HepG2 (cell line): Measurements from ENCODE around the gene LRRN4. TPM values are rescaled to one million over a fixed set of nuclear protein-coding genes. Genes with fewer than 3 reads are reported as not detected.

Experiments
- ATAC-seq: fragments of 200-7000 bp; cut with Tn5 transposase; 3 replicates; pipeline ENCODE4 v1.9.1; 2020; ENCODE audit warnings: mild to moderate bottlenecking, moderate library complexity
- Bru-seq: library from RNA; stranded (reverse); fragments of 400-500 nt; gene quantifications from one replicate; lab custom pipeline; 2021; lab: Mats Ljungman, UMichigan
- BruChase-seq, 2 experiments: library from RNA; stranded (reverse); fragments of 400-500 nt; gene quantifications; one replicate each; lab custom pipeline; 2021; lab: Mats Ljungman, UMichigan
- BruUV-seq: library from RNA; stranded (reverse); fragments of 400-500 nt; replicated peaks from 2 replicates; lab custom pipeline; 2021; lab: Mats Ljungman, UMichigan
- CTCF ChIA-PET: fragments of 300-600 bp; formaldehyde crosslinking; extraction: SDS; loops from one replicate; lab custom pipeline; 2021; ENCODE audit warnings: low total read pairs, inconsistent platforms, low intra/inter-chr PET ratio; lab: Yijun Ruan, JAX
- POLR2A ChIA-PET: fragments of 350-600 bp; sonication (Branson Sonifier 250); formaldehyde crosslinking; loops from one replicate; lab custom pipeline; 2020; ENCODE audit warnings: antibody characterized with exemption, inconsistent platforms; lab: Yijun Ruan, JAX
- DNase-seq: peaks from one replicate; pipeline ENCODE4 v3.0.0-alpha.2; 2015; ENCODE audit warnings: low spot score
- FAIRE-seq: peaks from 3 replicates; lab custom pipeline; 2011; peaks lifted over from hg19 to GRCh38; lab: Jason Lieb, UNC
- H2AFZ ChIP-seq: one replicate; pipeline ENCODE4 v1.6.1; 2011; ENCODE audit warnings: low read length, inconsistent platforms
- H3K27ac ChIP-seq: fragments of 300-600 bp; 3 replicates; pipeline ENCODE4 v1.8.0; 2011; ENCODE audit warnings: mixed run types, mild to moderate bottlenecking, mixed read lengths, low read length, inconsistent platforms; ENCODE audit not compliant: insufficient read depth; ENCODE audit errors: extremely low read length
- H3K27me3 ChIP-seq, 2 experiments: fragments of 200-600 bp in 1 of 2; 2 replicates in 1 of 2; 3 replicates in 1 of 2; pipeline versions ENCODE4 v1.6.0 to v1.8.0; 2011; ENCODE audit warnings: low read length in 2 of 2, mild to moderate bottlenecking in 2 of 2, moderate library complexity in 2 of 2, inconsistent platforms in 1 of 2; ENCODE audit not compliant: insufficient read depth in 2 of 2, control insufficient read depth in 1 of 2
- H3K36me3 ChIP-seq, 2 experiments: fragments of 200-600 bp in 1 of 2; replicated peaks in 1 of 2; 2 replicates in 1 of 2; 3 replicates in 1 of 2; pipeline versions ENCODE4 v1.5.1 to v1.8.0; 2011; ENCODE audit warnings: low read length in 2 of 2, inconsistent platforms in 1 of 2; ENCODE audit not compliant: insufficient read depth in 2 of 2, control insufficient read depth in 1 of 2
- H3K4me1 ChIP-seq: 2 replicates; pipeline ENCODE4 v1.5.1; 2012; ENCODE audit warnings: low read length, inconsistent platforms; ENCODE audit not compliant: insufficient read depth
- H3K4me2 ChIP-seq: 2 replicates; pipeline ENCODE4 v1.6.0; 2011; ENCODE audit warnings: low read depth, low read length, inconsistent platforms
- H3K4me3 ChIP-seq, 3 experiments: fragments of 200-600 bp in 1 of 3; sonication (generic), shearing (Covaris generic) in 1 of 3; replicated peaks in 1 of 3; 2 replicates each; pipeline ENCODE4 v1.5.1; 2011 to 2016; ENCODE audit warnings: low read length in 3 of 3, inconsistent platforms in 2 of 3, low read depth in 2 of 3, mild to moderate bottlenecking in 2 of 3, control low read depth in 1 of 3, mixed read lengths in 1 of 3; ENCODE audit not compliant: insufficient read depth in 1 of 3
- H3K79me2 ChIP-seq: one replicate; pipeline ENCODE4 v1.6.1; 2011; ENCODE audit warnings: low read length, inconsistent platforms; ENCODE audit not compliant: insufficient read depth
- H3K9ac ChIP-seq: 2 replicates; pipeline ENCODE4 v1.6.0; 2011; ENCODE audit warnings: mild to moderate bottlenecking, low read depth, low read length, inconsistent platforms; ENCODE audit not compliant: insufficient read depth
- H3K9me3 ChIP-seq: 2 replicates; pipeline ENCODE4 v1.5.1; 2012; ENCODE audit warnings: mild to moderate bottlenecking, low read length
- H4K20me1 ChIP-seq: 2 replicates; pipeline ENCODE4 v1.6.0; 2011; ENCODE audit warnings: inconsistent platforms, mild to moderate bottlenecking, low read length, moderate library complexity; ENCODE audit not compliant: insufficient read depth
- EEA1 ChIP-seq: sonication (generic); formaldehyde crosslinking; IDR thresholded peaks from 2 replicates; pipeline ENCODE4 v1.5.1; 2020; ENCODE audit warnings: mild to moderate bottlenecking, missing genetic modification reagents, borderline replicate concordance
- IKZF5 ChIP-seq: IDR thresholded peaks from 2 replicates; pipeline ENCODE4 v1.6.1; 2018; ENCODE audit warnings: missing genetic modification reagents, mild to moderate bottlenecking, missing compliant biosample characterization
- JUND ChIP-seq: sonication (generic); formaldehyde crosslinking; IDR thresholded peaks from 2 replicates; pipeline ENCODE4 v1.8.0; 2022; ENCODE audit warnings: mild to moderate bottlenecking, missing genetic modification reagents
- KLF15 ChIP-seq: sonication (generic); formaldehyde crosslinking; IDR thresholded peaks from 2 replicates; pipeline ENCODE4 v1.8.1; 2023; ENCODE audit warnings: borderline replicate concordance, mild to moderate bottlenecking, inconsistent platforms, missing genetic modification reagents, mixed read lengths
- KLF9 ChIP-seq: IDR thresholded peaks from 2 replicates; pipeline ENCODE4 v1.6.1; 2016; ENCODE audit warnings: low read depth
- NCOA1 ChIP-seq: sonication (generic); formaldehyde crosslinking; IDR thresholded peaks from 2 replicates; pipeline ENCODE4 v1.9.0; 2021; ENCODE audit warnings: missing genetic modification reagents
- PBX3 ChIP-seq: sonication (generic); formaldehyde crosslinking; IDR thresholded peaks from 2 replicates; pipeline ENCODE4 v1.8.1; 2023; ENCODE audit warnings: missing genetic modification reagents, inconsistent platforms, borderline replicate concordance
- SMARCE1 ChIP-seq: fragments of 450-650 bp; IDR thresholded peaks from 2 replicates; pipeline ENCODE4 v1.6.1; 2017; ENCODE audit warnings: borderline replicate concordance
- THRA ChIP-seq: sonication (generic); formaldehyde crosslinking; IDR thresholded peaks from 2 replicates; pipeline ENCODE4 v1.4.0; 2020; ENCODE audit warnings: missing genetic modification reagents, borderline replicate concordance
- ZKSCAN5 ChIP-seq: sonication (generic); formaldehyde crosslinking; IDR thresholded peaks from 2 replicates; pipeline ENCODE4 v1.5.1; 2020; ENCODE audit warnings: mild to moderate bottlenecking, missing genetic modification reagents
- ZNF44 ChIP-seq: sonication (generic); formaldehyde crosslinking; IDR thresholded peaks from 2 replicates; pipeline ENCODE4 v1.5.1; 2020; ENCODE audit warnings: mild to moderate bottlenecking, missing genetic modification reagents
- ZNF572 ChIP-seq: sonication (generic); formaldehyde crosslinking; IDR thresholded peaks from 2 replicates; pipeline ENCODE4 v1.5.1; 2020; ENCODE audit warnings: mild to moderate bottlenecking, missing genetic modification reagents
- ZNF644 ChIP-seq: IDR thresholded peaks from 2 replicates; pipeline ENCODE4 v1.6.1; 2016; ENCODE audit warnings: low read depth
- WGBS: methylation state at CpG from one replicate; pipeline ENCODE4 v1.1.6; 2017; ENCODE audit warnings: low lambda C conversion rate; 5-methylcytosine and 5-hydroxymethylcytosine counted together
- in situ Hi-C: cut with HindIII; loops from 2 replicates; pipeline ENCODE4 v1.10.0; 2017; ENCODE audit warnings: low pct_unique_long_range_greater_than_20kb; ENCODE audit not compliant: extremely low pct_ligation_motif_present
- intact Hi-C: fragments of 100-400 bp; cut with micrococcal nuclease; formaldehyde crosslinking; loops from one replicate; pipeline ENCODE4 v1.10.0; 2022; ENCODE audit not compliant: unreplicated experiment
- long read RNA-seq, 2 experiments: library from RNA in 1 of 2; library from polyadenylated mRNA in 1 of 2; stranded (forward) in 1 of 2; unstranded in 1 of 2; transcript quantifications; one replicate each; pipeline ENCODE4 v2.0.0, GENCODE V29; 2019 to 2022
- polyA minus RNA-seq, 3 experiments: library from RNA; depleted of rRNA, polyadenylated mRNA; stranded (reverse); fragments of >200 nt; gene quantifications; 2 replicates each; pipeline ENCODE4 v1.2.3, GENCODE V29; 2011; ENCODE audit warnings: low replicate concordance in 1 of 3
- polyA plus RNA-seq, 8 experiments: library from polyadenylated mRNA; depleted of rRNA in 3 of 8; stranded (reverse) in 7 of 8; unstranded in 1 of 8; fragments of >200 nt; fragmentation: Illumina TruSeq in 4 of 8; extraction: Trizol in 4 of 8; gene quantifications; 2 replicates each; pipeline versions ENCODE4 v1.2.1 to v1.2.3, GENCODE V29; 2011 to 2016; ENCODE audit warnings: low read depth in 4 of 8, missing spikeins in 1 of 8, mixed read lengths in 1 of 8; ENCODE audit not compliant: insufficient read depth in 1 of 8
- total RNA-seq, 5 experiments: library from RNA; depleted of rRNA; stranded (reverse); fragments of >200 nt; fragmentation: Illumina TruSeq; extraction: Trizol; gene quantifications; 2 replicates each; pipeline ENCODE4 v1.2.3, GENCODE V29; 2016; ENCODE audit warnings: low read depth in 1 of 5

Gene LRRN4
- total RNA-seq (2016; rRNA removed; fragmentation: Illumina TruSeq; extraction: Trizol) (0.20 and 0.25 TPM in 2 replicates), polyA plus RNA-seq (2011; rRNA removed) (0.10 and 0.15 TPM in 2 replicates), polyA minus RNA-seq (2011; rRNA and poly(A)+ RNA removed; ENCODE audit: low replicate concordance) (0.44 TPM in 1 of 2 replicates, not detected in the other), Bru-seq, nascent RNA (percentile 30 among the genes with signal in this experiment), BruChase-seq, experiment 1, labeled RNA remaining after a 6-hour chase (percentile 24 among the genes with signal in this experiment), BruChase-seq, experiment 2, labeled RNA remaining after a 2-hour chase (percentile 17 among the genes with signal in this experiment)
- total RNA-seq (2016; cell fraction: cytosol; rRNA removed; fragmentation: Illumina TruSeq; extraction: Trizol; ENCODE audit: low read depth) = not detected in 2 replicates
- total RNA-seq (2016; cell fraction: insoluble cytoplasmic fraction; rRNA removed; fragmentation: Illumina TruSeq; extraction: Trizol) = 0.13 TPM in 1 of 2 replicates, not detected in the other
- 0.17 TPM in 1 of 2 replicates, not detected in the other for total RNA-seq (2016; cell fraction: membrane; rRNA removed; fragmentation: Illumina TruSeq; extraction: Trizol)
- 0.22 TPM in 1 of 2 replicates, not detected in the other for total RNA-seq (2016; cell fraction: nucleus; rRNA removed; fragmentation: Illumina TruSeq; extraction: Trizol)
- polyA plus RNA-seq (2011; cell fraction: cytosol; rRNA removed) = 0.04 and 0.15 TPM in 2 replicates
- 0.19 TPM in 2 replicates for polyA plus RNA-seq (2011; cell fraction: nucleus; rRNA removed)
- 0.07 and 0.11 TPM in 2 replicates for polyA plus RNA-seq (2012)
- 0.03 and 0.06 TPM in 2 replicates for polyA plus RNA-seq (2016; cell fraction: cytosol; fragmentation: Illumina TruSeq; extraction: Trizol; ENCODE audit: low read depth)
- 0.20 and 0.35 TPM in 2 replicates for polyA plus RNA-seq (2016; cell fraction: insoluble cytoplasmic fraction; fragmentation: Illumina TruSeq; extraction: Trizol; ENCODE audit: low read depth)
- 0.07 TPM in 1 of 2 replicates, not detected in the other for polyA plus RNA-seq (2016; cell fraction: membrane; fragmentation: Illumina TruSeq; extraction: Trizol; ENCODE audit: low read depth)
- 0.28 and 0.33 TPM in 2 replicates for polyA plus RNA-seq (2016; cell fraction: nucleus; fragmentation: Illumina TruSeq; extraction: Trizol; ENCODE audit: insufficient read depth, low read depth)
- 0.18 TPM in 1 of 2 replicates, not detected in the other for polyA minus RNA-seq (2011; cell fraction: cytosol; rRNA and poly(A)+ RNA removed)
- polyA minus RNA-seq (2011; cell fraction: nucleus; rRNA and poly(A)+ RNA removed) = 0.12 and 0.13 TPM in 2 replicates
- long read RNA-seq, experiment 1, partial matches to known transcripts = 1 of 1 reads
- long read RNA-seq, experiment 1, other reads (novel, unspliced or antisense) = 0 of 1 reads
- long read RNA-seq, experiment 2, partial matches to known transcripts = 2 of 2 reads
- long read RNA-seq, experiment 2, other reads (novel, unspliced or antisense) = 0 of 2 reads

GRCh38 chr20:6053776-6054688 is at the start of gene LRRN4:
LRRN4 (minus strand) TSS chr20:6054060; CDS start chr20:6052799, 1,261 bp downstream.
- ChIA-PET CTCF (no interaction called here), POLR2A (interaction anchor here (1.4 to 2.4 kb wide), 2 partner anchors 10 to 46 kb away, joined by 3 to 13 read pairs; no protein-coding TSS in a partner anchor)
- peak; percentile 58 for ATAC-seq
- peak within 1 kb of the TSS; percentile 67 for H2AFZ ChIP-seq
- H3K4me2 ChIP-seq = peak within 1 kb of the TSS; percentile 94
- BruUV-seq = no TSS peak
- peak within 1 kb of the TSS; percentile 42 to 65 (median 59) for H3K4me3 ChIP-seq
- no peaks in the 10 kb centered on the region for H3K79me2 ChIP-seq
- 5% methylated on average over 13 of the region's 13 CpGs for WGBS
- peak; percentile 34 for DNase-seq
- in situ Hi-C loops (no loop called here), intact Hi-C loops (loop anchor here (1.0 kb wide), 1 partner anchor 20 kb away; no protein-coding TSS in a partner anchor)
- H3K9ac ChIP-seq = no peak within 1 kb of the TSS
- H3K27ac ChIP-seq = no peak within 1 kb of the TSS
- H3K4me1 ChIP-seq = peaks cover 49% of the 10 kb centered on the region
- H3K9me3 ChIP-seq = no peaks in the 10 kb centered on the region
- no peak for FAIRE-seq
- H3K27me3 ChIP-seq = peaks cover 1 to 8% of the 10 kb centered on the region in 2 experiments; a peak in 1 of 5 replicates
- no peaks in the 10 kb centered on the region for H4K20me1 ChIP-seq
- H3K36me3 ChIP-seq = no peaks in the 10 kb centered on the region
- TF ChIP-seq ZNF572 (0 out of 2 replicates have a peak, but pooled peaks have one; percentile 30), SMARCE1 (no peak), JUND (CRISPR knock-in tag) (0 out of 2 replicates have a peak, but pooled peaks have one; percentile 19), ZNF44 (CRISPR knock-in tag) (0 out of 2 replicates have a peak, but pooled peaks have one; percentile 68), IKZF5 (CRISPR knock-in tag) (0 out of 2 replicates have a peak, but pooled peaks have one; percentile 7), KLF15 (CRISPR knock-in tag) (no peak), PBX3 (CRISPR knock-in tag) (no peak), NCOA1 (CRISPR knock-in tag) (no peak), ZNF644 (CRISPR knock-in tag) (0 out of 2 replicates have a peak, but pooled peaks have one; percentile 11), THRA (CRISPR knock-in tag) (no peak), EEA1 (CRISPR knock-in tag) (0 out of 2 replicates have a peak, but pooled peaks have one; percentile 23), KLF9 (CRISPR knock-in tag) (no peak), ZKSCAN5 (CRISPR knock-in tag) (0 out of 2 replicates have a peak, but pooled peaks have one; percentile 33)
